HCT116 (cell line): ENCODE data around the gene ARHGDIA. TPM values are rescaled to one million over a fixed set of nuclear protein-coding genes. Genes with fewer than 3 reads are reported as not detected.

Source experiments
- ATAC-seq: fragments of 200-7000 bp; cut with Tn5 transposase; 2 replicates; pipeline ENCODE4 v1.9.1; 2020; ENCODE audit warnings: mild to moderate bottlenecking, moderate library complexity
- BruUV-seq: library from RNA; stranded (reverse); fragments of 400-500 nt; replicated peaks from 2 replicates; lab custom pipeline; 2021; lab: Mats Ljungman, UMichigan
- CTCF ChIA-PET: fragments of 300-600 bp; sonication (Branson Sonifier 250); formaldehyde crosslinking; loops from one replicate; lab custom pipeline; 2021; ENCODE audit warnings: antibody characterized with exemption; lab: Charles Lee
- POLR2A ChIA-PET: fragments of 300-600, 350-600 bp; sonication (Branson Sonifier 250); formaldehyde crosslinking; loops from one replicate; lab custom pipeline; 2021; ENCODE audit warnings: antibody characterized with exemption; lab: Charles Lee
- RAD21 ChIA-PET, 2 experiments: fragments of 300-600 bp; sonication (Branson Sonifier 250); formaldehyde crosslinking; loops; one replicate each; lab custom pipeline; 2023; ENCODE audit warnings: low total read pairs in 2 of 2; ENCODE audit not compliant: uncharacterized antibody in 2 of 2, unreplicated experiment in 2 of 2, low non-redundant PET in 1 of 2; lab: Charles Lee
- DNase-seq: peaks from one replicate; pipeline ENCODE4 v3.0.0-alpha.2; 2010; ENCODE audit warnings: low read depth, low spot score
- H2AFZ ChIP-seq: fragments of 200-600 bp; shearing (Covaris generic), sonication (generic); 2 replicates; pipeline ENCODE4 v1.6.1; 2017; ENCODE audit warnings: low read depth, mixed run types, mixed read lengths, antibody characterized with exemption, low read length; ENCODE audit not compliant: poor library complexity, severe bottlenecking
- H3K27ac ChIP-seq: 2 replicates; pipeline ENCODE4 v1.5.1; 2012; ENCODE audit warnings: low read depth, low read length
- H3K27me3 ChIP-seq: fragments of 200-600 bp; sonication (generic); 2 replicates; pipeline ENCODE4 v1.6.1; 2016; ENCODE audit warnings: mixed run types, low read length, mixed read lengths; ENCODE audit not compliant: insufficient read depth
- H3K36me3 ChIP-seq, 2 experiments: fragments of 200-500 bp in 1 of 2; fragments of 200-600 bp in 1 of 2; sonication (Bioruptor generic) in 1 of 2; sonication (generic) in 1 of 2; 2 replicates each; pipeline versions ENCODE4 v1.5.1 to v1.6.1; 2014 to 2016; ENCODE audit warnings: low read length in 2 of 2, inconsistent platforms in 1 of 2, mixed read lengths in 1 of 2, mixed run types in 1 of 2; ENCODE audit not compliant: insufficient read depth in 2 of 2, control insufficient read depth in 1 of 2
- H3K4me1 ChIP-seq, 2 experiments: fragments of 200-600 bp in 1 of 2; sonication (generic) in 1 of 2; 2 replicates each; pipeline versions ENCODE4 v1.5.1 to v1.6.1; 2012 to 2017; ENCODE audit warnings: low read length in 2 of 2, inconsistent platforms in 1 of 2, mild to moderate bottlenecking in 1 of 2, mixed read lengths in 1 of 2, mixed run types in 1 of 2, moderate library complexity in 1 of 2; ENCODE audit not compliant: insufficient read depth in 2 of 2, control insufficient read depth in 1 of 2
- H3K4me2 ChIP-seq: fragments of 200-600 bp; sonication (generic); 2 replicates; pipeline ENCODE4 v1.6.1; 2017; ENCODE audit warnings: mixed run types, low read length, mixed read lengths
- H3K4me3 ChIP-seq, 2 experiments: fragments of 200-600 bp in 1 of 2; sonication (generic) in 1 of 2; replicated peaks in 1 of 2; 2 replicates each; pipeline ENCODE4 v1.5.1; 2011 to 2016; ENCODE audit warnings: low read length in 2 of 2, control low read depth in 1 of 2, low read depth in 1 of 2, mild to moderate bottlenecking in 1 of 2, mixed read lengths in 1 of 2, mixed run types in 1 of 2
- H3K79me2 ChIP-seq: fragments of 200-600 bp; sonication (generic); 2 replicates; pipeline ENCODE4 v1.6.1; 2017; ENCODE audit warnings: mild to moderate bottlenecking, mixed run types, low read length, moderate library complexity, mixed read lengths; ENCODE audit not compliant: insufficient read depth
- H3K9ac ChIP-seq: fragments of 200-600 bp; sonication (generic); 2 replicates; pipeline ENCODE4 v1.6.1; 2016; ENCODE audit warnings: low read length, mixed read lengths
- H3K9me2 ChIP-seq: fragments of 200-600 bp; sonication (generic), shearing (Covaris generic); 2 replicates; pipeline ENCODE4 v1.6.1; 2017; ENCODE audit warnings: mixed run types, mild to moderate bottlenecking, moderate library complexity; ENCODE audit not compliant: insufficient read depth
- H3K9me3 ChIP-seq, 2 experiments: fragments of 200-500 bp in 1 of 2; fragments of 200-600 bp in 1 of 2; sonication (Bioruptor generic) in 1 of 2; sonication (generic) in 1 of 2; 2 replicates each; pipeline ENCODE4 v1.6.1; 2014 to 2017; ENCODE audit warnings: low read length in 2 of 2, mixed read lengths in 2 of 2, inconsistent platforms in 1 of 2, low read depth in 1 of 2, mild to moderate bottlenecking in 1 of 2, mixed run types in 1 of 2, moderate library complexity in 1 of 2; ENCODE audit not compliant: control insufficient read depth in 1 of 2, insufficient read depth in 1 of 2
- H4K20me1 ChIP-seq: fragments of 200-600 bp; sonication (generic), shearing (Covaris generic); 2 replicates; pipeline ENCODE4 v1.6.1; 2017; ENCODE audit warnings: mixed run types, mild to moderate bottlenecking, moderate library complexity; ENCODE audit not compliant: insufficient read depth
- ATF3 ChIP-seq: IDR thresholded peaks from 2 replicates; pipeline ENCODE4 v1.6.1; 2012
- CEBPB ChIP-seq: IDR thresholded peaks from 2 replicates; pipeline ENCODE4 v1.6.1; 2012; ENCODE audit warnings: low read depth
- EGR1 ChIP-seq: IDR thresholded peaks from 2 replicates; pipeline ENCODE4 v1.6.1; 2012; ENCODE audit warnings: low read depth
- ELF1 ChIP-seq: IDR thresholded peaks from 2 replicates; pipeline ENCODE4 v1.6.1; 2012; ENCODE audit warnings: low read depth, borderline replicate concordance
- EZH2 ChIP-seq: fragments of 200-600 bp; sonication (generic); IDR thresholded peaks from 2 replicates; pipeline ENCODE4 v1.6.1; 2017; ENCODE audit warnings: antibody characterized with exemption, mixed run types
- EZH2phosphoT487 ChIP-seq: fragments of 200-600 bp; IDR thresholded peaks from 2 replicates; pipeline ENCODE4 v1.6.1; 2018; ENCODE audit warnings: antibody characterized with exemption, borderline replicate concordance
- FOSL1 ChIP-seq: IDR thresholded peaks from 2 replicates; pipeline ENCODE4 v1.6.1; 2012; ENCODE audit warnings: low read depth
- POLR2A ChIP-seq: IDR thresholded peaks from 2 replicates; pipeline ENCODE4 v1.7.0; 2011; ENCODE audit warnings: borderline replicate concordance; ENCODE audit not compliant: insufficient read depth, insufficient read length; ENCODE audit errors: extremely low read depth
- RAD21 ChIP-seq: IDR thresholded peaks from 2 replicates; pipeline ENCODE4 v1.6.1; 2012; ENCODE audit warnings: low read depth, mild to moderate bottlenecking
- REST ChIP-seq: IDR thresholded peaks from 2 replicates; pipeline ENCODE4 v1.6.1; 2012; ENCODE audit warnings: low read depth
- SIN3A ChIP-seq: IDR thresholded peaks from 2 replicates; pipeline ENCODE4 v1.6.1; 2012; ENCODE audit warnings: low read depth
- SP1 ChIP-seq: IDR thresholded peaks from 2 replicates; pipeline ENCODE4 v1.6.1; 2012; ENCODE audit warnings: low read depth
- SRF ChIP-seq: IDR thresholded peaks from 2 replicates; pipeline ENCODE4 v1.6.1; 2012; ENCODE audit warnings: low read depth
- YY1 ChIP-seq: IDR thresholded peaks from 2 replicates; pipeline ENCODE4 v1.6.1; 2011; ENCODE audit warnings: low read length, low read depth, moderate library complexity, mild to moderate bottlenecking; ENCODE audit not compliant: insufficient replicate concordance; ENCODE audit errors: extremely low read depth
- ZBTB33 ChIP-seq: IDR thresholded peaks from 2 replicates; pipeline ENCODE4 v1.6.1; 2011; ENCODE audit warnings: mild to moderate bottlenecking, low read length, moderate library complexity; ENCODE audit not compliant: insufficient replicate concordance; ENCODE audit errors: extremely low read depth
- ZFX ChIP-seq: fragments of 450-650 bp; IDR thresholded peaks from 2 replicates; pipeline ENCODE4 v1.6.1; 2017
- ZNF274 ChIP-seq: fragments of 200-500 bp; sonication (Bioruptor generic); IDR thresholded peaks from 2 replicates; pipeline ENCODE4 v1.6.1; 2014; ENCODE audit warnings: mild to moderate bottlenecking, low read depth, low read length, inconsistent platforms
- intact Hi-C: fragments of 100-400 bp; cut with micrococcal nuclease; formaldehyde crosslinking; loops from 2 replicates; pipeline ENCODE4 v1.10.0; 2022
- total RNA-seq: library from RNA; stranded (reverse); gene quantifications from one replicate; pipeline ENCODE4 v1.2.1, GENCODE V29; 2021; ENCODE audit not compliant: unreplicated experiment

Gene ARHGDIA
- total RNA-seq, 1 experiment from 2014 or later: 554 TPM

GRCh38 chr17:81878294-81878693 is 7.2 kb upstream of the ARHGDIA start:
- no peaks in the 10 kb centered on the region for H3K9me3 ChIP-seq
- peaks cover 35% of the 10 kb centered on the region for H3K79me2 ChIP-seq
- no peak overlapping the region for H2AFZ ChIP-seq
- no peak overlapping the region for H3K4me3 ChIP-seq
- RAD21 ChIA-PET: no interaction called here
- no peak overlapping the region for H3K4me2 ChIP-seq
- H3K36me3 ChIP-seq: peaks cover 12 to 48% of the 10 kb centered on the region in 2 experiments
- no peaks in the 10 kb centered on the region for H3K27me3 ChIP-seq
- H3K4me1 ChIP-seq: peaks cover 0 to 11% of the 10 kb centered on the region in 2 experiments; a peak in 2 of 4 replicates
- intact Hi-C loops: no loop called here
- TF ChIP-seq POLR2A (no peak), ZBTB33 (no peak), ELF1 (no peak), YY1 (no peak), EZH2 (no peak)
- POLR2A ChIA-PET: no interaction called here
- ATAC-seq (no peak), DNase-seq (no peak)
- H3K27ac ChIP-seq: no peak overlapping the region
- no peak overlapping the region for H3K9ac ChIP-seq
- no TSS peak for BruUV-seq
- CTCF ChIA-PET: no interaction called here
- no peaks in the 10 kb centered on the region for H3K9me2 ChIP-seq
- H4K20me1 ChIP-seq: peaks cover 4% of the 10 kb centered on the region

- Histone ChIP-seq H3K4me3 (no peak overlapping the region), H3K36me3 (peaks cover 11 to 45% of the 10 kb centered on the region in 2 experiments), H3K27me3 (no peaks in the 10 kb centered on the region), H3K9me3 (no peaks in the 10 kb centered on the region), H3K27ac (no peak overlapping the region), H3K9me2 (no peaks in the 10 kb centered on the region), H3K9ac (no peak overlapping the region), H3K4me1 (peaks cover 5 to 18% of the 10 kb centered on the region in 2 experiments), H4K20me1 (peaks cover 4% of the 10 kb centered on the region), H2AFZ (no peak overlapping the region), H3K79me2 (peaks cover 34% of the 10 kb centered on the region), H3K4me2 (no peak overlapping the region)
- ChIA-PET RAD21 (no interaction called here), POLR2A (no interaction called here), CTCF (interaction anchor here (0.6 kb wide), 1 partner anchor 33 kb away, joined by 5 read pairs; the partner anchor contains the start of gene PCYT2)
- no peak for ATAC-seq
- intact Hi-C loops: no loop called here
- DNase-seq: no peak
- no TSS peak for BruUV-seq
- TF ChIP-seq FOSL1: no peak
- TF ChIP-seq REST: no peak
- no peak for TF ChIP-seq EZH2phosphoT487
- TF ChIP-seq CEBPB: no peak
- TF ChIP-seq SP1: no peak
- TF ChIP-seq RAD21: no peak
- TF ChIP-seq EGR1: no peak
- no peak for TF ChIP-seq ATF3
- TF ChIP-seq SRF: no peak
- no peak for TF ChIP-seq SIN3A
- no peak for TF ChIP-seq ZFX
- no peak for TF ChIP-seq YY1
- no peak for TF ChIP-seq ZNF274
Measured at GRCh38 chr17:81877569-81877968, 6.4 kb upstream of the ARHGDIA start.
